OCI-LY1 (cell line): ENCODE data around the gene CCDC102A.

Experiments
- H2AFZ ChIP-seq: fragments of 200-600 bp; sonication (generic), shearing (Covaris generic); 2 replicates; pipeline ENCODE4 v1.6.0; 2014; ENCODE audit warnings: antibody characterized with exemption, mild to moderate bottlenecking, low read length
- H3F3A ChIP-seq: fragments of 200-600 bp; sonication (generic), shearing (Covaris generic); 2 replicates; pipeline ENCODE4 v1.6.0; 2014; ENCODE audit warnings: mild to moderate bottlenecking, antibody characterized with exemption, low read length, moderate library complexity; ENCODE audit not compliant: insufficient read depth
- H3K27ac ChIP-seq: fragments of 200-600 bp; sonication (generic); 2 replicates; pipeline ENCODE4 v1.5.1; 2014; ENCODE audit warnings: low read length, mixed run types, mild to moderate bottlenecking, low read depth; ENCODE audit not compliant: poor library complexity, severe bottlenecking
- H3K27me3 ChIP-seq: fragments of 200-600 bp; sonication (generic); 2 replicates; pipeline ENCODE4 v1.6.0; 2014; ENCODE audit warnings: antibody characterized with exemption, mild to moderate bottlenecking, low read length, moderate library complexity; ENCODE audit not compliant: insufficient read depth
- H3K36me3 ChIP-seq: fragments of 200-600 bp; sonication (generic); 2 replicates; pipeline ENCODE4 v1.6.1; 2014; ENCODE audit warnings: mild to moderate bottlenecking, antibody characterized with exemption, low read length, moderate library complexity, mixed read lengths; ENCODE audit not compliant: insufficient read depth
- H3K4me1 ChIP-seq: fragments of 200-600 bp; sonication (generic); 2 replicates; pipeline ENCODE4 v1.5.1; 2014; ENCODE audit warnings: mild to moderate bottlenecking, low read length, moderate library complexity; ENCODE audit not compliant: insufficient read depth, severe bottlenecking
- H3K4me2 ChIP-seq: fragments of 200-600 bp; sonication (generic), shearing (Covaris generic); 2 replicates; pipeline ENCODE4 v1.6.1; 2014; ENCODE audit warnings: low read length
- H3K4me3 ChIP-seq: fragments of 200-600 bp; sonication (generic); 2 replicates; pipeline ENCODE4 v1.5.1; 2014; ENCODE audit warnings: low read length, low read depth, mild to moderate bottlenecking, mixed read lengths; ENCODE audit not compliant: poor library complexity, severe bottlenecking
- H3K79me2 ChIP-seq: fragments of 200-600 bp; shearing (Covaris generic); 2 replicates; pipeline ENCODE4 v1.6.1; 2016; ENCODE audit warnings: mixed run types, low read length, mixed read lengths; ENCODE audit not compliant: insufficient read depth
- H3K9ac ChIP-seq: fragments of 200-600 bp; sonication (generic), shearing (Covaris generic); 2 replicates; pipeline ENCODE4 v1.6.1; 2014; ENCODE audit warnings: mild to moderate bottlenecking, low read length, mixed read lengths
- H3K9me2 ChIP-seq: fragments of 200-600 bp; sonication (generic), shearing (Covaris generic); 2 replicates; pipeline ENCODE4 v1.6.1; 2014; ENCODE audit warnings: low read depth, mild to moderate bottlenecking, low read length, mixed read lengths
- H3K9me3 ChIP-seq: fragments of 200-600 bp; shearing (Covaris generic); 2 replicates; pipeline ENCODE4 v1.6.1; 2014; ENCODE audit warnings: low read length, mixed read lengths
- H4K20me1 ChIP-seq: fragments of 200-600 bp; sonication (generic), shearing (Covaris generic); 2 replicates; pipeline ENCODE4 v1.6.0; 2016; ENCODE audit warnings: mild to moderate bottlenecking, low read length; ENCODE audit not compliant: insufficient read depth
- EZH2 ChIP-seq: fragments of 200-600 bp; sonication (generic), shearing (Covaris generic); IDR thresholded peaks from 2 replicates; pipeline ENCODE4 v1.8.0; 2017; ENCODE audit warnings: borderline replicate concordance, mixed run types, mild to moderate bottlenecking, antibody characterized with exemption, low read length, moderate library complexity, mixed read lengths
- TF ChIP-seq, protein P1 (sequence below): fragments of 200-600 bp; sonication (generic), shearing (Covaris generic); IDR thresholded peaks from 2 replicates; pipeline ENCODE4 v1.5.1; 2017; ENCODE audit warnings: mild to moderate bottlenecking, antibody characterized with exemption, low read length, moderate library complexity, mixed read lengths

The CCDC102A gene

DNA sequence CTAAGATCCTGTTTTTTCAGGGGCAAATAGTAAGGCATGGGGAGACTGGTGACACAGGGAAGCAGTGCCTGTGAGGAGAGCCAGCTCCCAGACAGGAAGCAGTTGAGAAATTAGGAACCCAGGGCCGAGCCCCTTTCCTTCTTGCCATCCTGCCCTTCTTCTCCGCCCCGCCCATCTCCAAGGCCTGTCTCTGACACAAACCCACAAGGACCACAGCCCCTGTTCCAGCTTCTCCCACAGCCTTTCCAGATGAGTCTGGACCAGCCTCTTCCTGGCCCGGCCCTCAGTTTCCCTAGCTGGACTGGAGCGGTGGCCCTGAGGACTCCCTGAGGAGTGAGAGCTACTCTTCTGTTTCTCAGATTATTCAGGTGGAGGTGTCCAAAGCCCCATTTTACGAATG is 9.9 kb downstream of the CCDC102A start:
- peaks cover 5% of the 10 kb centered on the region for H3K4me1 ChIP-seq
- no peaks in the 10 kb centered on the region for H3K9me2 ChIP-seq
- H3K36me3 ChIP-seq = no peaks in the 10 kb centered on the region
- H4K20me1 ChIP-seq = no peaks in the 10 kb centered on the region
- no peaks in the 10 kb centered on the region for H3K27me3 ChIP-seq
- H3K4me3 ChIP-seq = no peak overlapping the region
- no peak overlapping the region for H3K9ac ChIP-seq
- H3K79me2 ChIP-seq = no peaks in the 10 kb centered on the region
- no peak overlapping the region for H2AFZ ChIP-seq
- no peaks in the 10 kb centered on the region for H3K9me3 ChIP-seq
- no peak overlapping the region for H3K4me2 ChIP-seq
- no peak overlapping the region for H3K27ac ChIP-seq
- no peak for TF ChIP-seq EZH2
- TF ChIP-seq, protein P1, sequence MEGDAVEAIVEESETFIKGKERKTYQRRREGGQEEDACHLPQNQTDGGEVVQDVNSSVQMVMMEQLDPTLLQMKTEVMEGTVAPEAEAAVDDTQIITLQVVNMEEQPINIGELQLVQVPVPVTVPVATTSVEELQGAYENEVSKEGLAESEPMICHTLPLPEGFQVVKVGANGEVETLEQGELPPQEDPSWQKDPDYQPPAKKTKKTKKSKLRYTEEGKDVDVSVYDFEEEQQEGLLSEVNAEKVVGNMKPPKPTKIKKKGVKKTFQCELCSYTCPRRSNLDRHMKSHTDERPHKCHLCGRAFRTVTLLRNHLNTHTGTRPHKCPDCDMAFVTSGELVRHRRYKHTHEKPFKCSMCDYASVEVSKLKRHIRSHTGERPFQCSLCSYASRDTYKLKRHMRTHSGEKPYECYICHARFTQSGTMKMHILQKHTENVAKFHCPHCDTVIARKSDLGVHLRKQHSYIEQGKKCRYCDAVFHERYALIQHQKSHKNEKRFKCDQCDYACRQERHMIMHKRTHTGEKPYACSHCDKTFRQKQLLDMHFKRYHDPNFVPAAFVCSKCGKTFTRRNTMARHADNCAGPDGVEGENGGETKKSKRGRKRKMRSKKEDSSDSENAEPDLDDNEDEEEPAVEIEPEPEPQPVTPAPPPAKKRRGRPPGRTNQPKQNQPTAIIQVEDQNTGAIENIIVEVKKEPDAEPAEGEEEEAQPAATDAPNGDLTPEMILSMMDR = no peak
- H3F3A ChIP-seq = no peaks in the 10 kb centered on the region

DNA sequence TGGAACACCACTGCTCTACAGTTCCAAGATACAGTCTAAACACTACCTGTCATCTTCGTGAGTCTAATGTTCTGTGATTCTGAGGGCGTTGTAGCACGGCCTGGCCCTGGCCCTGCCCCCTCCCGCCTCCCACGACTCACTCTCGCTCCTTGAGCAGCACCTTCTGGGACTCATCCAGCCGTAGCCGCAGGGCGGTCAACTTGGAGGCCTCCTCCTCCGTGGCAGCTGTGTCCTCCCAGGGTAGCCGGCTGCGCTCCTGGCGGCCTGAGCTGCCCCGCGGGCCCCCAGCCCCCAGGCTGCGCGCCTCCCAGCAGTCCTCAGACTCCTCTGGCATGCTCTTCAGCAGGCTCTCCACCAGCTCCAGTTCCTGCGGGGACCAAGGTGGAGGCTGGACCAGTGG is 10.6 kb downstream of the CCDC102A start:
- H3K4me3 ChIP-seq = no peak overlapping the region
- TF ChIP-seq EZH2 = no peak
- TF ChIP-seq, protein P1 = no peak
- no peaks in the 10 kb centered on the region for H3K9me2 ChIP-seq
- H3K4me2 ChIP-seq = no peak overlapping the region
- no peak overlapping the region for H3K9ac ChIP-seq
- H2AFZ ChIP-seq = no peak overlapping the region
- H3F3A ChIP-seq = no peaks in the 10 kb centered on the region
- no peaks in the 10 kb centered on the region for H4K20me1 ChIP-seq
- no peaks in the 10 kb centered on the region for H3K27me3 ChIP-seq
- no peaks in the 10 kb centered on the region for H3K9me3 ChIP-seq
- no peaks in the 10 kb centered on the region for H3K79me2 ChIP-seq
- H3K4me1 ChIP-seq = peaks cover 5% of the 10 kb centered on the region
- H3K36me3 ChIP-seq = no peaks in the 10 kb centered on the region
- no peak overlapping the region for H3K27ac ChIP-seq

GRCh38 chr16:57522960-57523359 is 13.4 kb downstream of the CCDC102A start:
- Histone ChIP-seq H3K79me2 (no peaks in the 10 kb centered on the region), H3K4me1 (no peaks in the 10 kb centered on the region), H4K20me1 (no peaks in the 10 kb centered on the region), H3K9ac (no peak overlapping the region), H3K4me2 (no peak overlapping the region), H3K27me3 (no peaks in the 10 kb centered on the region), H3K36me3 (no peaks in the 10 kb centered on the region), H3K4me3 (no peak overlapping the region), H3K9me2 (no peaks in the 10 kb centered on the region), H3F3A (no peaks in the 10 kb centered on the region), H3K27ac (no peak overlapping the region), H2AFZ (no peak overlapping the region), H3K9me3 (no peaks in the 10 kb centered on the region)
- TF ChIP-seq, protein P1 = no peak
- no peak for TF ChIP-seq EZH2
